Myocyte (in vitro differentiated cells): ENCODE data around the gene AGER. TPM values are rescaled to one million over a fixed set of nuclear protein-coding genes. Genes with fewer than 3 reads are reported as not detected.

Source experiments
- DNase-seq: peaks from one replicate; pipeline ENCODE4 v3.0.0-alpha.2; 2012; ENCODE audit warnings: low read depth
- total RNA-seq: library from RNA; depleted of rRNA; stranded (reverse); fragments of >200 nt; gene quantifications from 2 replicates; pipeline ENCODE4 v1.2.3, GENCODE V29; 2014

The AGER gene
- total RNA-seq, 1 donor from 2014 or later, result 0.86 TPM

GRCh38 chr6:32173051-32173727 lies 10.9 kb downstream of the AGER start:
- DNase-seq, result no peak

- no peak for DNase-seq
Measured at GRCh38 chr6:32171234-32171633, 12.8 kb downstream of the AGER start.

DNA sequence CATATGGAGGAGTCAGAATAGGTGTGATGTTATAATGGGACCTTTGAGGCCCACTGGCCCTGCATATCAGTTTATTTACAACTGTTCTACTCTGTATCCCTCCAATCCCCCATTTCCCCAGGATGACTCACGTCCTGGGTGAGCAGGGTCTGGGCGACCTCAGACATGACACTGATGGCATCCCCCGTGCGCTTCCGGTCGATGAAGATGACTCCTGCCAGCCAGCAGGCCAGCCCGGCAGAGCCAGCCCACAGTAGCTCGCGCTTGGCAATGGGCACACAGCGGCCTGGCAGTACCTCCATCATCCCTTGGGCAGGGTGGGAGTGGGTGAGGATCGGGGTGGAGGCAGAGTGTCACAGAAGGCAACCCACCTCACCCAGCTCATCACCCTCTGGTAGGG lies 13.8 kb downstream of the AGER start:
- DNase-seq, result no peak

DNA sequence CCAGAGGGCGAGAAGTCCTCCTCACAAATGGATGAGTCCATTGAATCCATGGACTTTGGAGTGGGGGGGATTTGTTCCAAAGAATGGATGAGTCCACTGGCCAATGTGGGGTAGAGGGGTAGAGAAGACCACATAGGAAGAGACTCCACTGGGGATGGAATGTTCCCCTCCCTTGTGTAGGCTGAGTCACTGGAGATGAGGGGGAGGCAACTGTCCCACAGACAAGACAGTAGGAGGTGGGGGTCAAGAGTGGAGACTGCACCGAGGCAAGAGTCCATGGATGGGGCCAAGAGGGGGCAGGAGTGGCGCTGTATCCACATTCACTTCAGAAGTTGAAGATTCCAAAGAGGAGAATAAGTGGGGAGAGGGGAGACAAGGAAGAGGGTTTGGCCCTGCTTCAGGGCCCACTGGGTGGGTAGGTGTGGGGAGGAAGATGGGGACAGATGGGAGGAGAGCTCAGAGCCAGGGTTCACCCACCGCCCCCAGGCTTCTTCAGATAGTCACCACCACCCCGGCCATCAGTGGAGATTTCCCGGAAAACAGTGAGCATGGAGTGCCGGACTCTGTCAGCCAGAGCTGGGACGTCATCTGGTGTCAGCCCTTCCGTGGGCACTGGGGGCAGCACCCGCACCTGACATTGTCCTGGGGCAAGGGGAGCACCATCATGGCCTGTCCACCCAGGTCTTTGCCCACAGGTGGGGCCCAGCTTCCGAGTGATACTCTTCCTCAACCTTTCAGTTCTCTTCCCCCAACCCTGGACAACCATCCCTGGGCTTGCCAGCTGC lies 15.1 kb downstream of the AGER start:
- no peak for DNase-seq

DNA sequence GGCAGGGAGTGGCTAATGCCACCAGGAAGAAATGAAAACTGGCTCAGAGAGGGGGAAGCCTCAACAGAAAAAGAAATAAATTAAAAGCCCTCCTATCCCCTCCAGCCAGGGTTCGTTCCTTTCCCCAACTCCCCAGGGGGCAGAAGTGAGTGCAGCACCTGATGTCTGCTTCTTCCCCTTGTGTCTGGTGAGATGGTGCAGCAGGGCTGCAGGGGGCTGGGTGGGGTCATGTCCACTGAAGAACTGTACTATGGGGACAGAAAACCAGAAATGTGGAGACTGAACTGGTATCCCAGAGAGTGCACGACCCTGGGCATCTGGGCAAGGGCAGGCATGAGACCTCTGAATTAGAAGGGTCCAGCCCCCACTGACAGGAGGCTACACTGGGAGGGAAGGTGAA lies 15.7 kb downstream of the AGER start:
- DNase-seq, result no peak

DNA sequence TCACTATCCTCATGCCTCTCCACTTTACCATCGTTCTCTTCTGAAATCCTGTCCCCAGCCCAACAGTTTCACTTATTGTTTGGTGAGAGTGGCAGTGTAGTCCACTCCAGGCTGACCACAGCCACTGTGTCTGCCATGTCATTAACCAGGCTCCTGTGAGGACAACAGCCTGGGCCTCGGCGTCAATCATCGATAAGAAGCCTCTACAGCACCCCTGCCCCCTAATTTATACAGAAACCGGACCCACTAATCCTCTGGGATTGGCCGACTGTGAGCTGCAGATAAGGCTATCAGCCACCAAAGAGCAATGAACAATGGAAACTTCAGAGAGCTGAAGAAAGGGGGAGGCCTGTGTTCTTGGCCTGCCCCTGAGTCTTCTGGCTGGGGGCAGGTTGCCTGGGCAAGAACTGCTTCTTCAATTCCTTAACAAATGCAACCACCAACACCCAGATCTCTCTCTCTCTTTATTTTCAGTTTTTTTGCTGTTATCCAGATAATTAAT lies 16.2 kb downstream of the AGER start:
- DNase-seq, result no peak

GRCh38 chr6:32167154-32167760 lies 16.8 kb downstream of the AGER start:
- no peak for DNase-seq

- DNase-seq, result no peak
Measured at GRCh38 chr6:32166411-32167061, 17.5 kb downstream of the AGER start.

GRCh38 chr6:32164295-32164694 lies 19.8 kb downstream of the AGER start, which contains the start of gene EGFL8:
Gene EGFL8, plus strand, starts transcription at chr6:32164595. Its CDS starts 1,571 bp downstream, at chr6:32166166.
- no peak for DNase-seq

DNA sequence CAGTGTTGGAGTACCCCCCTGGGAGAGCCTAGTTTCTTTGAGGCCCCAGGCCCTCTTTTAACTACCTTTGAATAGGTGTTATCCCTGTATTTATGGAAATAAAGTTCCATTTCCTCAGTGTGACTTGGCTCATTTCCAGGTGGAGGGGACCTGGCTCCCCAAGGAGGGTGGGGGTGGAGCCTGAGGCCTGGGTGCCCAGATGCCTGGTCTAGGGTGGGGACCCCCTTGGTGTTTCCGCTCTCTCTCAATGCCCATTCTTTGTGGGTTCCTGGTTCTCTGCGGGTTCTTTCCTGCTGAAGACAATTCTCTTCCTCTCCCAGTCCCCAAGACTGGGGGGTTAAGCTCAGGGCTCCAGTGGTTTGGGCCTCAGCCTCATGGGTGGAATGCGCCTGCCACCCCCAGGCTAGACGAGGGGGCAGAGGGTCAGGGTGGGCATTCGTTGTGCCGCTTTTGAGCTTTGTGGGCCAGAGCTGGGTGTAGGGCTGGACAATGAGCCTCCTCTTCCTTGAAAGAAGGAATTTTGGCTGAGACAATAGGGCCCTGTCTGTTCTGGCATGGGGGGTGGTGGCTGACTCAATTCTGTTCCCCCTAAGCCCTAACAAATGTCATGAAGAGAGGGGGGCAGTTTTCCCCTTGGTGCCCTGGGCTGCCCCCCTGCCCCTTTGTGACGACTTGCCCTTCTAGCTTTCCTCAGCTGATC lies 20.3 kb downstream of the AGER start:
- DNase-seq, result no peak

GRCh38 chr6:32158052-32158451 lies 26.0 kb downstream of the AGER start:
- DNase-seq, result no peak

DNA sequence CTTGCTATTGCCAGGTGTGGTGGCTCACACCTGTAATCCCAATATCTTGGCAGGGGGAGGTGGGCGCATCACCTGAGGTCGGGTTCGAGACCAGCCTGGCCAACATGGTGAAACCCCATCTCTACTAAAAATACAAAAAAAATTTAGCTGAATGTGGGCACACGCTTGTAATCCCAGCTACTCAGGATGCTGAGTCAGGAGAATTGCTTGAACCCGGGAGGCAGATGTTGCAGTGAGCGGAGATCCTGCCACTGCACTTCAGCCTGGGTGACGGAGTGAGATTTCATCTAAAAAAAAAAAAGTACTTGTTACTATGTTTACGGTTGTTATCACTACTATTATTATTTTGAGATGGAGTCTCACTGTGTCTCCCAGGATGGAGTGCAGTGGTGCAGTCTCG lies 27.2 kb downstream of the AGER start:
- DNase-seq, result no peak

- DNase-seq, result peak; percentile 81
Measured at GRCh38 chr6:32154514-32155161, 29.4 kb downstream of the AGER start.

- peak; percentile 94 for DNase-seq
Measured at GRCh38 chr6:32153564-32154513, 30.2 kb downstream of the AGER start, which contains the start of gene PPT2. Gene PPT2, plus strand, starts transcription at chr6:32154141. Its CDS starts 454 bp downstream, at chr6:32154595.

DNA sequence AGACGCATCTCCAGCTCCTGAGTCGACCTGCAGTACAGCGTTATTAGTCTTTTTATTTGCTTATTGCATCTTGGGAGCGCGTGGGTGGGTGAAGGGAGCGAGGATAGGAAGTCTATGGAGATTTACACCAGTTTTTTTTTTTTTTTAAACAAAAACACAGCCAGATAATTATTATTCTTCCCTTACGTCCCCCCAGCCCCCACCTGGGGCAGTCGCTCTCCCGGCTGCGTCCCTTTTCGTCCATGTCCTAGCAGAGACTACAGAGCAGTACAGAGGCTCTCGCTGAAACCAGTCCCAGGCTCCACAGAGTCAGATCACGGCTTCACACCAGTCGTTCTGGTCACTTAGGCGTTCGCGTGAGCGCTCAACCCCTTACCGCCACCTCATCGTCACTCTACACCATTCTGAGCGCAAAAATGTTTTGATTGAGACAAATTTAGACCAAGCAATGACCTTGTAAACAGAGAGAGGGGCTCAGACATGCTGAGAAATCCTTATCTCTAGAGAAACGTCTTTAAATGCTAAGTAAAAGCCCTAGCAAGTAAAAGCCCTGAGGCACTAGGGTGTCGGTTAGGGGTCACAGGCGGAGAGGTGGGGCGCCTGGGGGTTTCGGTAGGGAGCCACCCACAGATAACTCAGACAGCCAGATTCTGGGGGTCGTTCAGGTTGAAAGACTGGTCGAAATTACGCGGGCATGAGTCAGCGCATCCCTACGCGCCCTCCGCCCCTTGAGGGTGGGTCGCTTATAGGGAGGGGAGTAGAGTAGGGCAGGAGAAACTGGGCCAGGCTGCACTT lies 31.1 kb downstream of the AGER start:
- DNase-seq, result peak; percentile 16

- no peak for DNase-seq
Measured at GRCh38 chr6:32151863-32152768, 31.9 kb downstream of the AGER start, which contains the start of gene PRRT1. Gene PRRT1, minus strand, starts transcription at chr6:32151939. Its CDS starts 112 bp downstream, at chr6:32151827.
